ENCODE results near the gene REXO5.

DNA sequence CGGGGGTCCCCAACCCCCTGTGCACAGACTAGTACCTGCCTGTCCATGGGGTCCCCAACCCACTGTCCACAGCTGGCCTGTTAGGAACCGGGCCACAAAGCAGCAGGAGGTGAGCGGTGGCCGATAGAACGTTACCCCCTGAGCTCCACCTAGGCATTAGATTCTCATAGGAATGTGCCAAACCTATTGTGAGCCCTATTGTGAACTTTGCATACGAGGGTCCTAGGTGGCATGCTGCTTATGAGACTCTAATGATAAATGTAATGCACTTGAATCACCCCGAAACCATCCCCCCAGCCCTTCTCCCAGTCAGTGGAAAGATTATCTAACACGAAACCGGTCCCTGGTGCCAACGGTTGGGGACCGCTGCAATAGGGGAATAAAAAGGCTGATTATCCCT, 1.5 kb downstream of the REXO5 start:
- TF ChIP-seq, protein P1, sequence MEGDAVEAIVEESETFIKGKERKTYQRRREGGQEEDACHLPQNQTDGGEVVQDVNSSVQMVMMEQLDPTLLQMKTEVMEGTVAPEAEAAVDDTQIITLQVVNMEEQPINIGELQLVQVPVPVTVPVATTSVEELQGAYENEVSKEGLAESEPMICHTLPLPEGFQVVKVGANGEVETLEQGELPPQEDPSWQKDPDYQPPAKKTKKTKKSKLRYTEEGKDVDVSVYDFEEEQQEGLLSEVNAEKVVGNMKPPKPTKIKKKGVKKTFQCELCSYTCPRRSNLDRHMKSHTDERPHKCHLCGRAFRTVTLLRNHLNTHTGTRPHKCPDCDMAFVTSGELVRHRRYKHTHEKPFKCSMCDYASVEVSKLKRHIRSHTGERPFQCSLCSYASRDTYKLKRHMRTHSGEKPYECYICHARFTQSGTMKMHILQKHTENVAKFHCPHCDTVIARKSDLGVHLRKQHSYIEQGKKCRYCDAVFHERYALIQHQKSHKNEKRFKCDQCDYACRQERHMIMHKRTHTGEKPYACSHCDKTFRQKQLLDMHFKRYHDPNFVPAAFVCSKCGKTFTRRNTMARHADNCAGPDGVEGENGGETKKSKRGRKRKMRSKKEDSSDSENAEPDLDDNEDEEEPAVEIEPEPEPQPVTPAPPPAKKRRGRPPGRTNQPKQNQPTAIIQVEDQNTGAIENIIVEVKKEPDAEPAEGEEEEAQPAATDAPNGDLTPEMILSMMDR (IDR thresholded peaks at IDR 0.05), result no peak
- no peak for TF ChIP-seq POLR2A (IDR thresholded peaks at IDR 0.05)

Data from body of pancreas (tissue), 4 donors.